Iris pigment epithelial cell (primary cell): ENCODE measurements around the gene RAP2B.
A peak's percentile ranks its signal among the peaks of the same experiment; 100 is the strongest.
"Not testable (repeated sequence)": the region's sequence is repeated elsewhere in the genome, so short reads cannot be mapped to it uniquely, and the experiment has no call there.

Experiments used
- DNase-seq: peaks from one replicate; pipeline ENCODE4 v3.0.0-alpha.2; 2011; ENCODE audit warnings: low read depth

Gene RAP2B

GRCh38 chr3:153193786-153194476 is 31.9 kb downstream of the RAP2B start:
- not testable (repeated sequence) for DNase-seq

- DNase-seq = no peak
Observed at GRCh38 chr3:153195349-153195879, 33.4 kb downstream of the RAP2B start.

DNA sequence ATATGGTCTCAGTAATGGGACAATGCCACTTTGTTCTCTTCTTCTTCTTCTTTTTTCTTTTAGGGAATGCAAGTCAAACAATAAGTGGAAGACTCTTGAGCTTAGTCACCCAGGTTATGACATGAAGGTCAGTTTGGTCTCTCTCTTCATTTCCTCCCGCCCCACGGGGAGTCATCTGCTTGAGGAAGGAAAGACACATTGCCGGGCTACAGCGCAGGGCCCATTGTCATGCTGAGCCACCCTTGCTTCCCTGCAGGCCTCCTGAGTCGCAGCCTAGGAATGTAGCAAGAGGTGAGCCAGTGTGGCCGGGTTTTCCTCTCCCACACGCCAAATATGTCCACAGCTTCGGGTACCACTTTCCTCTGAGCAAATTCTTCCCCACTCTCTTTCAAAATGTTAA is 47.6 kb downstream of the RAP2B start:
- peak; percentile 38 for DNase-seq

DNA sequence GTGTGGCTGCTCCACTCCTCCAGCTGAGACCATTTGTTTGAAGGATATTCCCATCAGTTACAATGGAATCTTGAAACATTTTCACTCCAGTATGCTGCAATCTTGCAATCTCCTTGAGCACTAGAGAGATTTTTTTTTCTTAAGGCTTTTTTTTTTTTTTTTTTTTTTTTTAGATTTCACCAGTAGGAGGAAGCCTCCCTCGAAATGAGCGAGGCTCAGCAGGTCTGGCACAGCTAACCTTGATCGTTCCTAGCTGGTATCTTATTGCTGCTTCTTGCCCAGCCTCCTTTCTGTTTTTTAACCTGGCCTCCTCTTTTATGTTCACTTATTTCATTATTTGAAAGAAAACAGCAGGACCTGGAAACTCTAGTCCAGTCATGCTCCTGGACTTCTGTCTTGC is 48.1 kb downstream of the RAP2B start:
- DNase-seq = peak; percentile 18

DNA sequence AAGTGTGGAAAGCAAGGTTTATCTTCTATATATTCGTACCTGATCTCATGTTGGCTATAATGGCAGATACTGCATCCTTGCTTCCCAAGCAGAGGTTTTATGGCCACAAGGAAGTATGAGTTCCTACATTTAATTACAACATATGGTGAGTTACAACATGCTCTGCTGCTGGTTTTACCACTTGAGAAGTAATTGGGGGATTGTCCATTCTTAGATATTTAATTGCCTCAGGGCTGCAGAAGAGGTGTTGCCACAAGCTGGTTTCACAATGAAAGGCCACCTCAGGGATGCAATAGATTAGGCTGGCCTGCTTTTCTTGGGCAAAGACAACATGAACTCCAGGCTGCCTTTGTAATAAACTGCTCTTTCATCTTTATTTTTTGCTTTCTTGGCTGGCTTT is 48.6 kb downstream of the RAP2B start:
- DNase-seq = no peak

- no peak for DNase-seq
Observed at GRCh38 chr3:153215497-153215896, 53.5 kb downstream of the RAP2B start.

DNA sequence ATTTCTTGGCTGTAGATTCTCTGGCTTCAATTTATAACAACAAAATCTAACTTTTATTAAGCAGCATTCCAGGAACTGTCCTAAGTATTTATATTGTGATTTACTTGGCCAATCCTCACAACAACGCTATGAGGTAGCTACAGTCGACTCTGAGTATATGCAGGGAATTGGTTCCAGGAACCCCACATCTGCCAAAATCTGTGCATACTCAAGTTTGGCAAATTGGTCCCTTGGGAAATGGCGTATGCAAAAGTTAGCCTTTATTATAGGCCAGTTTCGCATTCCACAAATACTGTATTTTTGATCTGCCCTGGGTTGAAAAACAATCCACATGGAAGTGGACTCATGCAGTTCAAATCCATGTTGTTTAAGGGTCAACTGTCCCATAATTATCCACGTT is 53.9 kb downstream of the RAP2B start:
- DNase-seq = no peak

GRCh38 chr3:153216928-153217327 is 54.9 kb downstream of the RAP2B start:
- no peak for DNase-seq

DNA sequence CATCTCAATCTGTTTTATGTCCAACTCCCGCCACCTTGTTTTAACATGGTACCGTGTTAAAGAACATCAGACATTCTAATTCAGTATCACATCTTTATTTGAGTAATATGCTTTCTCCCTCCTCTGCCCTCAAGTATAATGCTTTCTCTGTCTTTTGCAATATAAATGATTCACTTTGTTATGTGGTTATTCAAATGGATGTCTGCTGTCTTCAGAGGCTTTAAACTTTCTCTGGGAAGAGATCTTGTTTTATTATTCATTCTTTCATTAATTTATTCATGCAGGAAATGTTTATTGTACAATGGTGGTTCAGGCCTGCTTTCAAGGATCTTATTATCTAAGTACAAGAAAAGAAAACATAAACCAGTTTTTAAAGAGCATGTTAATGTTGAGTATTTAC is 57.1 kb downstream of the RAP2B start:
- peak; percentile 63 for DNase-seq
